Effector memory CD4-positive, alpha-beta T cell (primary cell): ENCODE measurements around the gene ELANE.

ENCODE experiments used
- DNase-seq, 3 donors: peaks; one replicate each; pipeline ENCODE4 v3.0.0-alpha.2; 2020
- H3K27ac ChIP-seq: 2 replicates; pipeline ENCODE4 v1.7.0; 2013; ENCODE audit warnings: mild to moderate bottlenecking, low read length, moderate library complexity; ENCODE audit not compliant: insufficient read depth, poor library complexity, severe bottlenecking
- H3K27me3 ChIP-seq: replicated peaks from 2 replicates; pipeline ENCODE4 v1.7.0; 2013; ENCODE audit warnings: mild to moderate bottlenecking, low read length; ENCODE audit not compliant: insufficient read depth, control insufficient read depth, poor library complexity, severe bottlenecking
- H3K36me3 ChIP-seq: 2 replicates; pipeline ENCODE4 v1.7.0; 2013; ENCODE audit warnings: mild to moderate bottlenecking, low read length, moderate library complexity; ENCODE audit not compliant: control insufficient read depth, insufficient read depth
- H3K4me1 ChIP-seq: 2 replicates; pipeline ENCODE4 v1.7.0; 2013; ENCODE audit warnings: low read length, mild to moderate bottlenecking; ENCODE audit not compliant: control insufficient read depth, insufficient read depth, poor library complexity, severe bottlenecking
- H3K4me3 ChIP-seq: 2 replicates; pipeline ENCODE4 v1.7.0; 2013; ENCODE audit warnings: low read length, low read depth, mild to moderate bottlenecking; ENCODE audit not compliant: insufficient read depth, poor library complexity, severe bottlenecking
- H3K9me3 ChIP-seq: 2 replicates; pipeline ENCODE4 v1.7.0; 2013; ENCODE audit warnings: mild to moderate bottlenecking, low read length, moderate library complexity; ENCODE audit not compliant: control insufficient read depth

Gene ELANE

DNA sequence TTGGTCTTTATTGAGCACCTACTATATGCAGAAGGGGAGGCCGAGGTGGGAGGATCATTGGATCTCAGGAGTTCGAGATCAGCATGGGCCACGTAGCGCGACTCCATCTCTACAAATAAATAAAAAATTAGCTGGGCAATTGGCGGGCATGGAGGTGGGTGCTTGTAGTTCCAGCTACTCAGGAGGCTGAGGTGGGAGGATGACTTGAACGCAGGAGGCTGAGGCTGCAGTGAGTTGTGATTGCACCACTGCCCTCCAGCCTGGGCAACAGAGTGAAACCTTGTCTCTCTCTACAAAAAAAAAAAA is 11.2 kb downstream of the ELANE start:
- peaks cover 8% of the 10 kb centered on the region for H3K27me3 ChIP-seq
- peaks cover 9% of the 10 kb centered on the region for H3K36me3 ChIP-seq
- peaks cover 22% of the 10 kb centered on the region for H3K4me1 ChIP-seq
- peak overlapping the region; percentile 33 for H3K4me3 ChIP-seq
- H3K27ac ChIP-seq, result no peak overlapping the region
- DNase-seq, result no peak
- no peaks in the 10 kb centered on the region for H3K9me3 ChIP-seq

DNA sequence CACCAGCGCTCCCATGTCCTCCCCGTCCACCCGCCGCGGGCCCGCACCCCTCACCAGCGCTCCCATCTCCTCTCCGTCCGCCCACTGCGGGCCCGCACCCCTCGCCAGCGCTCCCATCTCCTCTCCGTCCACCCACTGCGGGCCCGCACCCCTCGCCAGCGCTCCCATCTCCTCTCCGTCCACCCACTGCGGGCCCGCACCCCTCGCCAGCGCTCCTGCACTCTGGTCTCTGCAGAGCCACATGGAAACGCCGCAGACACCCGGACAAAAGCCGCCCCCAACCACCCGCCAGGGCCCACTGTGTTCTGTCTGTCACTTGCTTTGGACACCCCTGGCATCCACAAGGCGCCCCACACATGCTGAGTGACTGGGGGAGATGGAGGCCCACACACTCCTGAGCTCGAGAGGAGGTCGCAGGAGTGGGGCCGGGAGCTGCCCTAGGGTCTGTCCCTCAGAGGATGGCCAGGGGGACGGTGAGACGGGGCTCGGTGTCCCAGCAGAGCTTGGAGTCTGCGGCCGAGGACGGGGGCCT is 14.7 kb downstream of the ELANE start:
- Histone ChIP-seq H3K4me1 (peaks cover 14% of the 10 kb centered on the region), H3K36me3 (peaks cover 37% of the 10 kb centered on the region), H3K27ac (no peak overlapping the region), H3K27me3 (no peaks in the 10 kb centered on the region), H3K4me3 (no peak overlapping the region), H3K9me3 (no peaks in the 10 kb centered on the region)
- DNase-seq, result no peak

DNA sequence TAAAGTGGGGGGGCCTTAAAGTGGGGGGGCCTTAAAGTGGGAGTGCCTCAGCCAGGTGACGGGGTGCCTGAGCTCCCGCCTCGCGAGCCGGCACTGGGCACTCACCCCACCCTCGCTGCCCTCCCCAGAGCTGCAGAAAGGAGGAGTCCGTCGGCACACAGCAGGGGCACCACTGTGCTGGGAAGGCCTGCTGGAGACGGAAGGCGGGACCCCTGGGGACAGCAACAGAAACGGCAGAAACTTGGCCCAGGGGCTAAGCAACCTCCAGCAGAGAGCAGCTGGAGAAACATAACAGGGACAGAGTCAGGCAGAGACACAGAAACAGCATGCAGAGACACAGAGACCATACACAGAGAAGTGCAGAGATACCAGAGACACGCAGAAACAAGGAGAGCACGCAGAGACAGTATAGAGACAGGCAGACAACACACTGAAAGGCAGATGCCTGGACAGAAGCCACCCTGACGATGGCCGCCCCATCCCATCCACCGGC is 15.2 kb downstream of the ELANE start:
- Histone ChIP-seq H3K9me3 (no peaks in the 10 kb centered on the region), H3K27me3 (no peaks in the 10 kb centered on the region), H3K27ac (no peak overlapping the region), H3K36me3 (peaks cover 37% of the 10 kb centered on the region), H3K4me1 (peaks cover 19% of the 10 kb centered on the region), H3K4me3 (no peak overlapping the region)
- DNase-seq, result no peak

DNA sequence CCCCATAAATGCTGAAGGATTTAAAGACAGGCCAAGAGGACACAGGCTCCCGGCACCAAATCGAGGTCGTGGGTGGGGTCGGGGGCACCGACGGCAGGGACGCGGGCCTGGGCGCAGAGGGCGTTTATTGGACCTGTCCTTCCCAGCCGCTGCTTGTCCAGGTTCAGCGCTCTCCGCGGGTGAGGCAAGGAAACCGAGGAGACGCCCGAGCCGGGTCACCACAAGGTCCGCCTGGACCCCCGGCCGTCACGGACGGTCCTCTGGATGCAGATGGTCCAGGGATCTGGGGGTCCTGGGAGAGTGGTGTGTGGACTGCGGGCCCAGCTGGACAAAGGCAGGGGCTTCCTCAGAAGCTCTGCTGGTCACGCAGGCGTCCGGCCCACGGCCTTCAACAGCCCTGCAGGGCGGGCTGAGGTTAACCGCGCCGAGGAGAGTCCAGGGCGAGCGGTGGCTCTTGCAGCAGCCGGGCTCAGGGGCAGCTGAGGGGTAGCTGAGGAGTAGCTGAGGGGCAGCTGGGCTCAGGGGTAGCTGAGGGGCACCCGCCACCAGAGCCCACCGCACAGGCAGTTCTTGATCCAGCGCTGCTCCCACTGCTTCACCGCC is 15.9 kb downstream of the ELANE start:
- no peaks in the 10 kb centered on the region for H3K27me3 ChIP-seq
- H3K27ac ChIP-seq, result no peak overlapping the region
- DNase-seq, result no peak
- H3K9me3 ChIP-seq, result no peaks in the 10 kb centered on the region
- H3K36me3 ChIP-seq, result peaks cover 37% of the 10 kb centered on the region
- H3K4me3 ChIP-seq, result no peak overlapping the region
- peaks cover 16% of the 10 kb centered on the region for H3K4me1 ChIP-seq

DNA sequence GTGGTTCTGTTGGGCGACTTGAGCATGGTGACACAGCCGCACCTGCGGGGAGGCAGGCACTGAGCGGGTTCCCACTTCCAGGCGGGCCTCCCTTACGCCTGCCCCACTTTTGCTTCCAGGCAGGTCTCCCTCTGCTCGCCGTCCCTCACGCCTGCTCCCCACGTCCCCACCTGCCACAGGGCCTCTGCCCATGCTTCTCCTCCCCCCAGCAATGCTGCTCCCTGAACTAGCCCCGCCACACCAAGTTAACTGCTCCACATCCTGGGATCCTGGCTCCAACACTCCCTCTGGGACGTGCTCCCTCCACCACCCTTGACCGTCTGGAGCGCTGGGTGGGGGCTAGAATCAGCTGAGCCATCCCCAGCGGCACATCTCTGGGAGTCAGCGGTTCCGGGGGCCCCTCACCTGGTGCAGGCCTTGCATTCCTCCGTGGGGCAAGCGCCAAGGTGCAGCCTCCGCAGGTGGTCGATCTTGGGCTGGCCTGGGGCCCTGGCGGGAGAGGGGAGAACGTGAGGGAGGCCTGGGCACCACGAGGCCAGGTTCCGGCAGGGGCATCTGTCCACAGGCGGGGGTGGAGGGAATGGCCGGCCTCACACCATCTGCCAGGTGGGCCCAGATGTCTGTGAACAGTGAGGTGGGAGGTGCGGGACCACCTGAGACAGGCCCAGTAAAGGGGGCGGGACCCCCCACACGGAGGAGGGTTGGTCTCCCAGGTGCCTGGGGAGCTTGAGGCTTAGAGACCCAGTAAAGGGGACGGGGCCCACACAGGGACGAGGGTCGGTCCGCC is 16.5 kb downstream of the ELANE start:
- H3K9me3 ChIP-seq, result no peaks in the 10 kb centered on the region
- H3K4me3 ChIP-seq, result no peak overlapping the region
- peaks cover 13% of the 10 kb centered on the region for H3K4me1 ChIP-seq
- H3K36me3 ChIP-seq, result peaks cover 37% of the 10 kb centered on the region
- H3K27me3 ChIP-seq, result no peaks in the 10 kb centered on the region
- no peak for DNase-seq
- no peak overlapping the region for H3K27ac ChIP-seq

- Histone ChIP-seq H3K36me3 (peaks cover 37% of the 10 kb centered on the region), H3K27ac (no peak overlapping the region), H3K9me3 (no peaks in the 10 kb centered on the region), H3K4me3 (no peak overlapping the region), H3K4me1 (peaks cover 9% of the 10 kb centered on the region), H3K27me3 (no peaks in the 10 kb centered on the region)
- DNase-seq, result no peak
Measured at GRCh38 chr19:869245-870177, 17.4 kb downstream of the ELANE start.

DNA sequence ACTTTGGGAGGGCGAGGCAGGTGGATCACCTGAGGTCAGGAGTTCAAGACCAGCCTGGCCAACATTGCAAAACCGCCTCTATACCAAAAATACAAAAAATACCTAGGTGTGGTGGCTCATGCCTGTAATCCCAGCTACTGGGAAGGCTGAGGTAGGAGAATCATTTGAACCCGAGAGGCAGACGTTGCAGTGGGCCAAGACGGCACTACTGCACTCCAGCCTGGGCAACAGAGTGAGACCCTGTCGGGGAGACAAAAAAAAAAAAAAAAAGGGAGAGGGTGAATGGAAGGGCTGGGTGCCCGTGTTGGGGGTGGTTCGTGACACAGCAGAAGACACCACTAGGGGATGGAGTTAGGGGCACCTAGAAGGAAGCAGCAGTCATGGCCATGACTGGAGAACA is 18.2 kb downstream of the ELANE start:
- Histone ChIP-seq H3K4me1 (peaks cover 9% of the 10 kb centered on the region), H3K27ac (no peak overlapping the region), H3K36me3 (peaks cover 37% of the 10 kb centered on the region), H3K4me3 (no peak overlapping the region), H3K27me3 (no peaks in the 10 kb centered on the region), H3K9me3 (no peaks in the 10 kb centered on the region)
- DNase-seq, result no peak

DNA sequence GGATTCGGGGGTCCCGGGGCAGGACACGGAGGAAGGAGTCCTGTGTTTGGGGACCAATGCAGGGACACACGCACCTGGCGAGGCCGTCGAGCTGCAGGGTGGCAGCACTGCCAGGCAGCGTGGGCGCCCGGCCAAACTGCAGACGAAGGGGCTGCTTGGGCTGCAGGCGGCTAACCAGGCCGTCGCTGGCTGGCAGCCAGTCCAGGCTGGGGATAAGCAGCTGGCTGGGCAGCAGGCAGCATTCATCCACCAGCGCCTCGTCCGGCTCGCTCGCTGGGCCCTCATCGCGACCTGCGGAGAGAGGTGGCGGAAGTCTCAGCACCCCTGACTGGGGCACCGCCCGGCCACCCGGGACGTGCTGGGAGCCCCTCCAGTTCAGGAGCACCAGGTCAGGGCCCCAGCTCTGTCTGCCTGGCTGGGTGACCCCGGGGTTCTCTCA is 18.9 kb downstream of the ELANE start:
- no peaks in the 10 kb centered on the region for H3K27me3 ChIP-seq
- H3K36me3 ChIP-seq, result peaks cover 37% of the 10 kb centered on the region
- H3K4me1 ChIP-seq, result peaks cover 9% of the 10 kb centered on the region
- no peaks in the 10 kb centered on the region for H3K9me3 ChIP-seq
- no peak overlapping the region for H3K4me3 ChIP-seq
- H3K27ac ChIP-seq, result no peak overlapping the region
- no peak for DNase-seq

- no peaks in the 10 kb centered on the region for H3K27me3 ChIP-seq
- peaks cover 9% of the 10 kb centered on the region for H3K4me1 ChIP-seq
- H3K9me3 ChIP-seq, result no peaks in the 10 kb centered on the region
- peak overlapping the region; percentile 29 for H3K4me3 ChIP-seq
- DNase-seq, result no peak
- peaks cover 37% of the 10 kb centered on the region for H3K36me3 ChIP-seq
- peak overlapping the region; percentile 59 for H3K27ac ChIP-seq
Measured at GRCh38 chr19:871446-872265, 19.6 kb downstream of the ELANE start.
